ENCODE results near the gene DGKH.

The DGKH gene

DNA sequence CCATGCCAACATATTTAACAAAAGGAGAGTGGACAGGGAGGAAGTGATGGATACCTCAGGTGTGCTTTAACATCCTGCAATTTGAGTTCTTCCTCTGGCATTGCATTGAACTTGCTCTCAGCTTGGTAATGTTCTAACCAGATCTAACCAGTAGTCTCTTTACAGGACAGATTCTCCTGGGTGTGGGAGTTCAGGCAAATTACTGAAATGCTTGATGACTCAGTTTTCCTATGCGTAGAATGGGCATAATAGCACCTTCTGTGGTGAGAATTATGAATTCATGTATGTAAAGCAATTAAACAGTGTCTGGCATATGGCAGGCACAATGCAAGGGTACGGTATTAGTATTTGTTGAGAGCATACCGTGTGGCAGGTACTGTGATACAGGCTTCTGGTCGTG is 227.1 kb downstream of the DGKH start:
- TF ChIP-seq, protein P1, sequence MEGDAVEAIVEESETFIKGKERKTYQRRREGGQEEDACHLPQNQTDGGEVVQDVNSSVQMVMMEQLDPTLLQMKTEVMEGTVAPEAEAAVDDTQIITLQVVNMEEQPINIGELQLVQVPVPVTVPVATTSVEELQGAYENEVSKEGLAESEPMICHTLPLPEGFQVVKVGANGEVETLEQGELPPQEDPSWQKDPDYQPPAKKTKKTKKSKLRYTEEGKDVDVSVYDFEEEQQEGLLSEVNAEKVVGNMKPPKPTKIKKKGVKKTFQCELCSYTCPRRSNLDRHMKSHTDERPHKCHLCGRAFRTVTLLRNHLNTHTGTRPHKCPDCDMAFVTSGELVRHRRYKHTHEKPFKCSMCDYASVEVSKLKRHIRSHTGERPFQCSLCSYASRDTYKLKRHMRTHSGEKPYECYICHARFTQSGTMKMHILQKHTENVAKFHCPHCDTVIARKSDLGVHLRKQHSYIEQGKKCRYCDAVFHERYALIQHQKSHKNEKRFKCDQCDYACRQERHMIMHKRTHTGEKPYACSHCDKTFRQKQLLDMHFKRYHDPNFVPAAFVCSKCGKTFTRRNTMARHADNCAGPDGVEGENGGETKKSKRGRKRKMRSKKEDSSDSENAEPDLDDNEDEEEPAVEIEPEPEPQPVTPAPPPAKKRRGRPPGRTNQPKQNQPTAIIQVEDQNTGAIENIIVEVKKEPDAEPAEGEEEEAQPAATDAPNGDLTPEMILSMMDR (IDR thresholded peaks at IDR 0.05; ENCODE audit: insufficient read depth, low read depth, low read length, missing control alignments), result no peak
- peak; percentile 50 for DNase-seq (ENCODE audit: low read depth)
- H3K4me3 ChIP-seq (ENCODE audit: low read depth, low read length), result peak overlapping the region; percentile 98

DNA sequence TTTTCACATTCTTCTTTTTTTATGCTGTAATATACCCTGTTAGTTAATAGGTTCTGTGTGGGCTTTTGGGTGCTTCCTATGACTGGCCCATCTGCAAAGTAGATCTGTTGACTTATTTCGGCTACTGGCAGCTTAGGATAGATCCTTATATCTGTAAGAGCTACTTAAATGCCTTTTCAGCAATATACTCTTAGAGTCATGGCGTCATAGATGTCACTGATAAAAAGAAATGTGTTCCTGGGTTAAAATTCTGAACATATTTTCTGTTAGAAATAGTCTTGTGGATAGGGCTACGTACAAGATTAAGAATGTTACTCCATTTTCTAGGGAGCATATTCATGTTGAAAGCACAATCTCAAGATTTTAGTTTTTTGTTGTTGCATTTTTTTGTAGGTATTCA is 228.2 kb downstream of the DGKH start:
- H3K4me3 ChIP-seq (ENCODE audit: low read depth, low read length), result peak overlapping the region; percentile 98
- TF ChIP-seq, protein P1 (IDR thresholded peaks at IDR 0.05; ENCODE audit: insufficient read depth, low read depth, low read length, missing control alignments), result no peak
- DNase-seq (ENCODE audit: low read depth), result peak; percentile 29

DNA sequence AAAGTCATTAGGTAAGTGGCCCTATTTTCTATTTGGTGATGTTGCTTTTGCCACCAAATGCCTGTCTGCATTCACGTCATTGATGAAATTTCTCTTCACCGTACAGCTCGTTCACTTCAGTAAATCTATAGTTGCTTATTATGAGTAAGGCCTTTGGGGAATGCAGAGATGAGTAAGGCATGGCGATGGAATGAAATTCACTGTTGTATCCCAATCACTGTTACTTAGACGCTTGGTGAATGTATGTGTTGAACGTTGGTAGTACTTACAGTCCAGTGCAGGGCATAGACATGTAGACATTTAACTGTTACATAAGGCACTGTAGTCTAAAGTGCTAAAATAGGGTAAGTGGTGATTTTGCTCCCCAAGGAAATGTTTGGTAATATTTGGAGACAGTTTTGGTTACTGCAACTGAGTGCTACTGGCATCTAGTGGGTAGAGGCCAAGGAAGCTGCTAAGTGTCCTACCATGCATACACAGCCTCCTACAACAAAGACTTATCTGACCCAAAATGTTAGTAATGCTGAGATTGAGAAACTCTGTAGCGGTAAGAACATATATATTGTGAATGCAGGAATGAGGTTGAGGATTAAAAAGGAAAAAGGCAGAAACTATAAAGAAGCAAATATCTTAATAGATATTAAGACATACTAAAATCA is 229.3 kb downstream of the DGKH start:
- peak overlapping the region; percentile 98 for H3K4me3 ChIP-seq (ENCODE audit: low read depth, low read length)
- peak; percentile 38 for DNase-seq (ENCODE audit: low read depth)
- TF ChIP-seq, protein P1 (IDR thresholded peaks at IDR 0.05; ENCODE audit: insufficient read depth, low read depth, low read length, missing control alignments), result no peak

- peak overlapping the region; percentile 98 for H3K4me3 ChIP-seq (ENCODE audit: low read depth, low read length)
- peak; percentile 39 for DNase-seq (ENCODE audit: low read depth)
- TF ChIP-seq, protein P1 (IDR thresholded peaks at IDR 0.05; ENCODE audit: insufficient read depth, low read depth, low read length, missing control alignments), result no peak
These were observed 230.6 kb downstream of the DGKH start for GRCh38 chr13:42279080-42279479.

DNA sequence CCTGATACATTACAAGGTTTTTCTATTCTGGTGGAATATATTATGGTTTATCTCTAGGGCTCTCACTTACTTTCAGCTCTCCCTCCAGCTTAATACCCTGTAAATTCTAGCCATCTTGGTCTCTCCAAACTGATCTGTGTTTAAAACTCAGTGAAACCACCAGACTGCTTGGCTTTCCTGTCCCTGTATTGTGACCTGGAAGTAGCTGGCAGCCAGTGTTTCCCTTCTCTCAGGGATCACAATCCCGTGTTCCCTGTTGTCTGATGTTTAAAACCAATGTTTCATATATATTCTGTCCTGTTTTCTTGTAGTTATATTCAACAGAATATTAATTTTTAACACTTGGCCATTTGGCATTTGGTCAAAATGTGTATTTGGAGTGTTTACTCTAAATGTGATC is 231.5 kb downstream of the DGKH start:
- no peak for DNase-seq (ENCODE audit: low read depth)
- TF ChIP-seq, protein P1 (IDR thresholded peaks at IDR 0.05; ENCODE audit: insufficient read depth, low read depth, low read length, missing control alignments), result no peak
- no peak overlapping the region for H3K4me3 ChIP-seq (ENCODE audit: low read depth, low read length)

DNA sequence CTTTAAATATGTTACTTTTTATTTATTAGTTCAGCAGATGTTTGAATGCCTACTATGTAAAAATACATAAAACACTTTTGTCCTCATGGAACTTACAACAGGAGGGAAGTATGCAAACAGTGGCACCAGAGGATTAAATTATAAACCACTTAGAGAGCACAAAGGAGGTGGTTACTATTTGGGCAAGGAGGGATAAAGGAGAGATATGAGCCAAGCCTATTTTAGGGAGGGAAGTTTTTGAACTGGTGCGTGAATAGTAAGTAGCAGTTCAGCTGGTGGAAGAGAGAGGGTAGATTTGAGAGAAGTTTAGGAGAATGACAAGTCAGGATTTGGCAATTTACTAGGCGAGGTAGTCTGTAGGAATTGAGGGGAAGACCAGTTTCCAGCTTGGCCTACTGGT is 232.1 kb downstream of the DGKH start:
- no peak for DNase-seq (ENCODE audit: low read depth)
- TF ChIP-seq, protein P1 (IDR thresholded peaks at IDR 0.05; ENCODE audit: insufficient read depth, low read depth, low read length, missing control alignments), result no peak
- no peak overlapping the region for H3K4me3 ChIP-seq (ENCODE audit: low read depth, low read length)

DNA sequence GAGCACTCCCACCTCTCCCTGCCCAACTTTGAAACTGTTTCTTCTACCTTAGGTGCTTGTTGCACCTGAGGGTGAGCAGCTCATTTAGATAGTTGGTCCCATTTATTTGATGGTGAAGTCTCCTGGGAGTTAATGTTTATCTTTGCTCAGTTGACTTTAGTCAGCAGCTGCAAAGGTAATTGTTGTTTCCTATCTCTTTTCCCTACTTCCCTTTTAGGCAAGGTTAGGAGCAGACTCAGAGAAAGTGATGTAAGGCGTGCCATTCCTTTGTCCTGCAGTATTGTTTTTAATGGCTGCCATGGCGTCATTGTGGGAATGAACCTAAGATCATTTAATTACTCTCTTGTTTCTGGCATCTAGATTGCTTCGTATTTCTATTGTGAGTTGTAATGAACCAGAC is 235.1 kb downstream of the DGKH start:
- no peak for DNase-seq (ENCODE audit: low read depth)
- no peak overlapping the region for H3K4me3 ChIP-seq (ENCODE audit: low read depth, low read length)
- TF ChIP-seq, protein P1 (IDR thresholded peaks at IDR 0.05; ENCODE audit: insufficient read depth, low read depth, low read length, missing control alignments), result no peak

Data from GM12865 (cell line).